ENCODE results near the gene AFF3. TPM values are rescaled to one million over a fixed set of nuclear protein-coding genes. Genes with fewer than 3 reads are reported as not detected.

The AFF3 gene
- total RNA-seq, 4 donors from 2014 or later: 8.5 to 77.2 (median 27.1) TPM

DNA sequence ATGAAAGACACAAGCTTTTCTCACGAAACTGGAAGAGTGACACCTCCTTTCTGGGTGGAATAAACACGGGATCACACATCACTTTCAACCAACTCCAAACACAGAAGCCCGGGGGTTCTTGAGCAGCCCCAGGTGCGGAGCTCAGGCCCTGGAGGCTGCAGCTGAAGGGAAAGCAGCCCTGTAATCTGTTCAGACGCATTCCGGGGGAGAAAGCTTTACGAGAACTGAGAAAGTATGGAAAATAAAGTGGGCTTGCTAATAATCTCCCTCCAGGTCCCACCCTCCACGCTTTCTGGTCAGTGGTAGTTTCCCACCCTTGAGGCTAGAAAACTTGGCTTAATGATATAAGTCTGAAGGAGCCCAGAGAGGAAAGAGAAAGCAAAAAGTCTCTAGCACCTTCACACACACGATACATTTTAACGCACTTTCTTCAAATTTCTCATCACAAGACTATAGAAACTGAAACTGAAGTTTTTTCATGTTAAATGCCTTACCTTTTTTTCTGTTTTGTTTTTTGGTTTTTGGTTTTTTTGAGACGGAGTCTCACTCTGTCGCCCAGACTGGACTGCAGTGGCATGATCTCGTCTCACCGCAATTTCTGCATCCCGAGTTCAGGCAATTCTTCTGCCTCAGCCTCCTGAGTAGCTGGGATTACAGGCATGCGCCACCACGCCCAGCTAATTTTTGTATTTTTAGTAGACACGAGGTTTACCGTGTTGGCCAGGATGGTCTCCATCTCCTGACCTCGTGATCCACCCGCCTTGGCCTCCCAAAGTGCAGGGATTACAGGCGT lies 141.3 kb downstream of the AFF3 start:
- H3K4me3 ChIP-seq: no peak overlapping the region
- no peak for DNase-seq
- H3K27ac ChIP-seq: no peak overlapping the region
- no peaks in the 10 kb centered on the region for H3K4me1 ChIP-seq
- no peaks in the 10 kb centered on the region for H3K9me3 ChIP-seq
- no peaks in the 10 kb centered on the region for H3K36me3 ChIP-seq
- TF ChIP-seq, protein P1, sequence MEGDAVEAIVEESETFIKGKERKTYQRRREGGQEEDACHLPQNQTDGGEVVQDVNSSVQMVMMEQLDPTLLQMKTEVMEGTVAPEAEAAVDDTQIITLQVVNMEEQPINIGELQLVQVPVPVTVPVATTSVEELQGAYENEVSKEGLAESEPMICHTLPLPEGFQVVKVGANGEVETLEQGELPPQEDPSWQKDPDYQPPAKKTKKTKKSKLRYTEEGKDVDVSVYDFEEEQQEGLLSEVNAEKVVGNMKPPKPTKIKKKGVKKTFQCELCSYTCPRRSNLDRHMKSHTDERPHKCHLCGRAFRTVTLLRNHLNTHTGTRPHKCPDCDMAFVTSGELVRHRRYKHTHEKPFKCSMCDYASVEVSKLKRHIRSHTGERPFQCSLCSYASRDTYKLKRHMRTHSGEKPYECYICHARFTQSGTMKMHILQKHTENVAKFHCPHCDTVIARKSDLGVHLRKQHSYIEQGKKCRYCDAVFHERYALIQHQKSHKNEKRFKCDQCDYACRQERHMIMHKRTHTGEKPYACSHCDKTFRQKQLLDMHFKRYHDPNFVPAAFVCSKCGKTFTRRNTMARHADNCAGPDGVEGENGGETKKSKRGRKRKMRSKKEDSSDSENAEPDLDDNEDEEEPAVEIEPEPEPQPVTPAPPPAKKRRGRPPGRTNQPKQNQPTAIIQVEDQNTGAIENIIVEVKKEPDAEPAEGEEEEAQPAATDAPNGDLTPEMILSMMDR (IDR thresholded peaks at IDR 0.05): no peak
- no peak for TF ChIP-seq POLR2A (IDR thresholded peaks at IDR 0.05)
- intact Hi-C loops (cut with DNase I; ENCODE audit: low total_unique reads): no loop called here
- no peaks in the 10 kb centered on the region for H3K27me3 ChIP-seq

DNA sequence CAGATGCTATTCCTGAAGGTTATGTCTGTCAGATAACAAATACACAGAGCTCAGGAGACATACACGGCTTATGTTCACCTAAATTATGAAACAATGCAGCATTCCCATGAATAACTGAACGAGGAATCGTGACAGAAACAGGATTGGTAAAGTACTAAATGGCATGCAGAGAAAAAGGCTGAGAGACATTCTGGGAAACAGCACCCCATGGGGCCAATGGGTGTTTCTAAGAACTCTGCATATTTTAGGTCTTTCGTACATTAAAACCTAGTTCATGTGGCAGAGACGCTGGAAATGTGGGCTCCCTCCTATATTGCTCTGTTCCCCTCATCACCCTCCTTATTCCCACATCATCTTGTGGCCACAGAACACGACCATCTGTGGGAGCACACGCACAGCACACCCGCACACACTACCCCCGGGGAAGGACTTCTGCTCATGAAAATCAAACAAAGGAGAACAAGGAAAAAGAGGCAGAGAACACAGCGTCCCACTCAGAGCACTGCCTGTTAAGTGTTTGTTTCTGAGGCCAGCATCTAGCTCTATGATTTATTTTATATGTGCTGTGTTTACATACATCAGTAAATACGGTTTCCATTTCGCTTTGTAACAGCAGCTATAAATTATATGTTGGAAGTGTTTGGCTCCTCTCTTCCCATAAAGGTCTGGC lies 143.6 kb downstream of the AFF3 start:
- DNase-seq: no peak
- intact Hi-C loops (cut with DNase I; ENCODE audit: low total_unique reads): no loop called here
- Histone ChIP-seq H3K4me1 (no peaks in the 10 kb centered on the region), H3K27me3 (no peaks in the 10 kb centered on the region), H3K9me3 (no peaks in the 10 kb centered on the region), H3K27ac (no peak overlapping the region), H3K36me3 (no peaks in the 10 kb centered on the region), H3K4me3 (no peak overlapping the region)
- TF ChIP-seq, protein P1 (IDR thresholded peaks at IDR 0.05): no peak
- TF ChIP-seq POLR2A (IDR thresholded peaks at IDR 0.05): no peak

DNA sequence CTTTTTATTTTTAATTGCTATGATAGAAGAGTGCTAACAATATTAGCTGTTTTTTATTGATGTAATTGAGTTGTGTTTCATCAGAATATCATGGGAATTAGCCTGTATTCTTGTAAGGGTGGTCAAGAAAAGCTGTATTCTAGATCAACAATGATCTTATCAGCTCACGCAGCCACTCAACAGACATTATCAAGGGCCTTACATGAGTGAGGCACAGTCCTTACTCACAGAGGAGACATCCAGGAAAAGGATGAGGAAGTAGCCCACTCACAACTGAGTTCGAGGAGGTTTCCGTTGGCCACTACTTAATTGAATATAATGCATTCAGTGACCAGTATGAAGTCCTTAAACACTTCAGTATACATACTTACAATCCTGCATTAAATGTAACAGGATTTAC lies 152.5 kb downstream of the AFF3 start:
- Histone ChIP-seq H3K27me3 (no peaks in the 10 kb centered on the region), H3K4me1 (no peaks in the 10 kb centered on the region), H3K9me3 (no peaks in the 10 kb centered on the region), H3K36me3 (no peaks in the 10 kb centered on the region), H3K27ac (no peak overlapping the region), H3K4me3 (no peak overlapping the region)
- no peak for DNase-seq
- intact Hi-C loops (cut with DNase I; ENCODE audit: low total_unique reads): no loop called here
- no peak for TF ChIP-seq POLR2A (IDR thresholded peaks at IDR 0.05)

DNA sequence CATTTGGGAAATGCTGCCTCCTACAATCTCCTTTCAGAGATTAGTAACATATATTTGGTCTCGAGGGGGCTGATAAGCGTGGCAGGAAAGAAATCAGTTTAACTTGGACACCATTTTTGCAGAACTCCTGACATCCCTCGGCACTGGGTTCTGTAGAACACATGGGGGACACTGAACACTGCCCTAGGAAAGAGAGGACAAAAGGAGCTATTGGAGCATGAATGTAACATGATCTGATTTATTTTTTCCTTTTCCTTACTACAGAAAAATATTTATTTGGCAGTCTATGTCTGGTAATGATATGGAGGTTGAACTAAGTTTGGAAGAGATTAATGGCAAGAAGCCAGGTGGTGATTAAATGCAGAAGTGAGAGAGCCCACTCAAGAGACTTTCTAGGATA lies 153.8 kb downstream of the AFF3 start:
- Histone ChIP-seq H3K4me1 (no peaks in the 10 kb centered on the region), H3K36me3 (no peaks in the 10 kb centered on the region), H3K9me3 (no peaks in the 10 kb centered on the region), H3K27me3 (no peaks in the 10 kb centered on the region), H3K4me3 (no peak overlapping the region), H3K27ac (peak overlapping the region in 1 of 2 donors; percentile 47)
- TF ChIP-seq, protein P1 (IDR thresholded peaks at IDR 0.05): no peak
- TF ChIP-seq POLR2A (IDR thresholded peaks at IDR 0.05): no peak
- DNase-seq: no peak
- intact Hi-C loops (cut with DNase I; ENCODE audit: low total_unique reads): no loop called here

DNA sequence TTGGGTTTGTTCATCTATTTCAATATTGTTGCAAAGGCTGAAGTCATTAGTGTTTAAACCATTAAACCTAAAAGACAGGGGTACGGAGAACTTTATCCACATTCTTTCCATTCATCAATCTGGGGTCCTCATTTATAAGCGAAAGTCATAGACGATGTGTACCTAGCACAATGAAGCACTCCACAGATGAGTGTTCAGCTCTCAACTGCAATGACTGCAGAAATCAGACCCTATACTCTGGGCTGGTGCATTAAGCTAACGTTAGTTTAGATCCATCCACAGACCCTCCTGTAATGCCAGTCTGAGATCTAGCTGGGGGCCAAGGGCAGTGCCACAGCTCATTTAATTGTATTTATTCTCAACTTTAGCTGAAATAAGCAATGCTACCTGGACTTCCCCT lies 155.2 kb downstream of the AFF3 start:
- intact Hi-C loops (cut with DNase I; ENCODE audit: low total_unique reads): no loop called here
- Histone ChIP-seq H3K9me3 (no peaks in the 10 kb centered on the region), H3K36me3 (no peaks in the 10 kb centered on the region), H3K4me3 (no peak overlapping the region), H3K4me1 (no peaks in the 10 kb centered on the region), H3K27ac (no peak overlapping the region), H3K27me3 (no peaks in the 10 kb centered on the region)
- DNase-seq: no peak
- TF ChIP-seq POLR2A (IDR thresholded peaks at IDR 0.05): no peak
- TF ChIP-seq, protein P1 (IDR thresholded peaks at IDR 0.05): no peak

Data from uterus (tissue), 4 donors.